Neuron (in vitro differentiated cells): ENCODE results near the gene SLC1A2.

Source experiments
- H2AFZ ChIP-seq: one replicate; pipeline ENCODE4 v1.6.1; 2013; ENCODE audit warnings: low read depth, mild to moderate bottlenecking, inconsistent platforms, low read length, moderate library complexity
- H3K27me3 ChIP-seq: one replicate; pipeline ENCODE4 v1.6.1; 2013; ENCODE audit warnings: low read length; ENCODE audit not compliant: insufficient read depth
- H3K36me3 ChIP-seq: one replicate; pipeline ENCODE4 v1.6.1; 2013; ENCODE audit warnings: low read length; ENCODE audit not compliant: insufficient read depth
- H3K4me1 ChIP-seq: one replicate; pipeline ENCODE4 v1.6.1; 2013; ENCODE audit warnings: low read length; ENCODE audit not compliant: insufficient read depth
- H3K4me3 ChIP-seq: 2 replicates; pipeline ENCODE4 v1.5.1; 2013; ENCODE audit warnings: mild to moderate bottlenecking, low read length, moderate library complexity
- H3K9me3 ChIP-seq: one replicate; pipeline ENCODE4 v1.6.1; 2013; ENCODE audit warnings: low read length

SLC1A2 gene

GRCh38 chr11:35347921-35348331 lies 71.4 kb downstream of the SLC1A2 start:
- H3K9me3 ChIP-seq = no peaks in the 10 kb centered on the region
- no peaks in the 10 kb centered on the region for H3K36me3 ChIP-seq
- peaks cover 8% of the 10 kb centered on the region for H3K4me1 ChIP-seq
- no peak overlapping the region for H2AFZ ChIP-seq
- no peaks in the 10 kb centered on the region for H3K27me3 ChIP-seq
- no peak overlapping the region for H3K4me3 ChIP-seq

DNA sequence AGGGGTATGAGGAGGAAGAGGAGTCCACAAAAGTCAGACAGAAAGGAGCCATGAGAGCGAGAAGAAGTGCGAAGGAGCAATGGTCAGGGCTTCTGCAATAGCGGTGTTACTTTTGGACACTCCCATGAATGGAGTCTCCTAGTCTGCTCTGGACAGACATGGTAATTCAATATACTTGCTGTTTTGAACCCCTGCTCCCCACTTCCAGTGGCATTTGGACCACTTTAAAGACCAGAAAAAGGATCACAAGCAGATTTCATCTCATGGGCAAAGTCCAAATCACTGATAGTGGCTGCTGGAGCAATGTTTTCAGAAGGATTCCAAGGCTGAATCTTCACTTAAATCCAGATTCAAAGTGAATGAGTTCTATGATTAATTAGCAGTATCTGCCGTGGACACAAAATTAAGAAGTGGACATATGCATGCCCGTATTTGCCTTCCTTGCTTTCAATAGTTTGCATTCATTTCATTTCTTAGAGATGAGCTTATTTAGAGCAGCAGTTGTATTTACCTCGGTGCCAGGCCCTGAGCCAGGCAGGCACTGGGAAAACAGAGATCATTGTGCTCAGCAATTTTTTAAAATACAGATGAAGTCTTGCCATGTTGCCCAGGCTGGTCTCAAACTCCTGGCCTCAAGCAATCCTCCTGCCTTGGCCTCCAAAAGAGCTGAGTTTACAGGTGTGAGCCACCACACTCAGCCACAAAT lies 72.0 kb downstream of the SLC1A2 start:
- H3K4me1 ChIP-seq = peaks cover 8% of the 10 kb centered on the region
- H3K27me3 ChIP-seq = no peaks in the 10 kb centered on the region
- H2AFZ ChIP-seq = no peak overlapping the region
- H3K4me3 ChIP-seq = no peak overlapping the region
- no peaks in the 10 kb centered on the region for H3K36me3 ChIP-seq
- no peaks in the 10 kb centered on the region for H3K9me3 ChIP-seq

- peaks cover 8% of the 10 kb centered on the region for H3K4me1 ChIP-seq
- no peaks in the 10 kb centered on the region for H3K36me3 ChIP-seq
- H3K9me3 ChIP-seq = no peaks in the 10 kb centered on the region
- no peaks in the 10 kb centered on the region for H3K27me3 ChIP-seq
- no peak overlapping the region for H3K4me3 ChIP-seq
- H2AFZ ChIP-seq = no peak overlapping the region
Observed at GRCh38 chr11:35346472-35347156, 72.7 kb downstream of the SLC1A2 start.

DNA sequence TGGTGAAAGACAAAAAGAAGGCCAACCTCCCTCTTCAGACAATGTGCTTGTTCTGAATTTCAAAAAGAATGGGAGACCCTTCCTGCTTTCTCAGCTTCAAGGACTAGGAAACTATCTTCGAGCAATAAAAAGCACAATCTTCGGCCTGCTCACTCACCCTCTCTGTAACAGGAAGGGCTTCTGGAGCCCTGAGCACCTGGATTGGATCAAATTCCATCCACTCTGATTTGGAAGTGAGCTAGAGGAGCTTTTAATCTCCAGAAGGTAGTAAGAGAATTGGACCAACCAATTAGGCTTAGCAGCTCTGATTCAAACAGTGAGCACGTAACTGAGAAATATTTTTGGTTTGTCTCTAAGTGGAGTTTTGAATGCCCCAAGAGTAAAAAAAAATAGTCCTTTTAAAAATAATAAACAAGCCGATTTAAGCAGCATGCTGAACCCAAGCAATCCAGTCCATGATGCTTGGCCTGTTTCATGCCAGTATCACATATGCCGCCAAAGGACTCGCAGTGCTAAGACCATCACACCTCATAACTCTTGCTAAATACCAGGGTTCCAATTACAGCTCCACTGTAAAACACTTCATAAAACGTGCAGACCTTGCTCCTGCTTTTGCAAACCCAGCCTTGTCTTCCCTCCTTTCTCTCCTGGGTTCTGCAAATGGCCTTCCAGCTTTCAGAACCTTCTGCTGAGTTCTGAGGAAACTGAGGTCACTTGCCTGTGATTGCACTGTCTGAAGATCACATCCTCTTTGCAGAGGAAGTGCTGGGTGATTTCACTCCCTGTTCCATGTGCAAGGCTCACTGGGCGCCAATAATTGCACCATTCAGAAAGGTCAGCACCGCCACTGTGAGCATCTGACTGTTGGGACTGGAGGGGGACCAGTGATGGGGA lies 74.4 kb downstream of the SLC1A2 start:
- Histone ChIP-seq H3K36me3 (no peaks in the 10 kb centered on the region), H3K27me3 (no peaks in the 10 kb centered on the region), H2AFZ (peak overlapping the region; percentile 20), H3K9me3 (no peaks in the 10 kb centered on the region), H3K4me3 (no peak overlapping the region), H3K4me1 (peaks cover 8% of the 10 kb centered on the region)

DNA sequence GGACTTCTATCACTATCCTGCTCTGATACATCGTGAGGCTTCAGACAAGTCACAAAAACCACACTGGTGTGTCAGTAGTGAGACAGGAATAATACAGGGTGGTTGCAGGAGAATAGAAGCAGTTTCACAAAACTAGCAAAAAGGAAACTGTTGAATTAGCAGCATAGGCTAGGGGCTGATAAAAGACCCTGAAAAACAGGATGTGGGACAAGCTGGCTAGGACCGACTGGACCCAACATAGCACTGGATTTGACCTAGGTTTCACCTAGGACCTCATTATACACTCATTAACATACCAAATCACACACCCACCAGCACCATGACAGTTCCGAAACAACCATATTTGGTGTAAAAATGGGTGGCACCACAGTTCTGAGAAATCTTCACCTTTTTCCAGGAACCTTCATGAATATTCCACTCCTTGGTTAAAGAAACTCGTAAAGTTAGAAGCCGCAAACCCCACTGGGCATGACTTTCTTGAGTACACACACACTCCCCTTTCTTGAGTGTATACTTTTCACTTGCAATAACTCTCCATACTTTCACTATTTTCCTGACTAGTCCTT lies 76.2 kb downstream of the SLC1A2 start:
- no peak overlapping the region for H3K4me3 ChIP-seq
- no peaks in the 10 kb centered on the region for H3K9me3 ChIP-seq
- no peaks in the 10 kb centered on the region for H3K27me3 ChIP-seq
- no peaks in the 10 kb centered on the region for H3K36me3 ChIP-seq
- H3K4me1 ChIP-seq = peaks cover 8% of the 10 kb centered on the region
- no peak overlapping the region for H2AFZ ChIP-seq

DNA sequence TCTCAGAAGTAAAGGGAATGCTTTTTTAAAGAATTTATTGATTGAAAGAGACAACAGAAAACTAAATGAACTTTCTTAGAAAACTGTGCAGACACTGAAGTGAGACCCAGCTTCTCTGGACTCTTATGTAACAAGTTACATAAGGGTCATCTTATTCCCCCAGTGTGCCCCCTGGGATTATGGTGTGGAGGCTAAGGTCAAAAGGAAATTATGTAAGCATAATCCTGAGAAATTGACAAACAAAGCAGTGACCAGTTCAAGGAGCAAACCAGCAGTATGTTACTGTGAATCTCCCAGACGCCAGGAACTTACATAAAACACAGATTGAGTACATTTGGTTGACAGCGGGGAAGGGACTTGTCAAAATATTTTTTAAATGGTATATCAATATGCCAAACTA lies 78.6 kb downstream of the SLC1A2 start:
- Histone ChIP-seq H3K9me3 (no peaks in the 10 kb centered on the region), H2AFZ (no peak overlapping the region), H3K36me3 (no peaks in the 10 kb centered on the region), H3K27me3 (no peaks in the 10 kb centered on the region), H3K4me3 (no peak overlapping the region), H3K4me1 (peaks cover 8% of the 10 kb centered on the region)

- Histone ChIP-seq H3K4me1 (peaks cover 8% of the 10 kb centered on the region), H2AFZ (no peak overlapping the region), H3K36me3 (no peaks in the 10 kb centered on the region), H3K4me3 (no peak overlapping the region), H3K9me3 (no peaks in the 10 kb centered on the region), H3K27me3 (no peaks in the 10 kb centered on the region)
Observed at GRCh38 chr11:35340071-35340470, 79.3 kb downstream of the SLC1A2 start.

- Histone ChIP-seq H3K4me3 (no peak overlapping the region), H3K36me3 (no peaks in the 10 kb centered on the region), H3K9me3 (no peaks in the 10 kb centered on the region), H3K27me3 (no peaks in the 10 kb centered on the region), H3K4me1 (no peaks in the 10 kb centered on the region), H2AFZ (no peak overlapping the region)
Observed at GRCh38 chr11:35338921-35339320, 80.4 kb downstream of the SLC1A2 start.

DNA sequence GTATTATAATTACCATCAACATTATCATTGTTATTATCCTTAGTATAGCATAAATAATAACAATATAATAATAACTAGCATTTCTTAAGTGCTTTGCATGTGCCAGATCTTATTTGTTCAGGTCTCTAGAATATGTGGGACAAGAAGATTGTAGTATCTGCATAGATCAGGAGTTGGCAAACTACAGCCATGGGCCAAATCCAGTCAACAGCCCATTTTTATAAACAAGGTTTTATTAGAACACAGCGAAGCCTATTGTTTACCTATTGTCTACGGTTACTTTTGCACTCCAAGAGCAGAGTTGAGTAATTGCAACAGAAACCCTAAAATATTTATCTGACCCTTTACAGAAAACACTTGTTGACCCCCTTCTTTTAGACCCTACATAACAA lies 81.4 kb downstream of the SLC1A2 start:
- H3K27me3 ChIP-seq = no peaks in the 10 kb centered on the region
- H3K4me1 ChIP-seq = no peaks in the 10 kb centered on the region

DNA sequence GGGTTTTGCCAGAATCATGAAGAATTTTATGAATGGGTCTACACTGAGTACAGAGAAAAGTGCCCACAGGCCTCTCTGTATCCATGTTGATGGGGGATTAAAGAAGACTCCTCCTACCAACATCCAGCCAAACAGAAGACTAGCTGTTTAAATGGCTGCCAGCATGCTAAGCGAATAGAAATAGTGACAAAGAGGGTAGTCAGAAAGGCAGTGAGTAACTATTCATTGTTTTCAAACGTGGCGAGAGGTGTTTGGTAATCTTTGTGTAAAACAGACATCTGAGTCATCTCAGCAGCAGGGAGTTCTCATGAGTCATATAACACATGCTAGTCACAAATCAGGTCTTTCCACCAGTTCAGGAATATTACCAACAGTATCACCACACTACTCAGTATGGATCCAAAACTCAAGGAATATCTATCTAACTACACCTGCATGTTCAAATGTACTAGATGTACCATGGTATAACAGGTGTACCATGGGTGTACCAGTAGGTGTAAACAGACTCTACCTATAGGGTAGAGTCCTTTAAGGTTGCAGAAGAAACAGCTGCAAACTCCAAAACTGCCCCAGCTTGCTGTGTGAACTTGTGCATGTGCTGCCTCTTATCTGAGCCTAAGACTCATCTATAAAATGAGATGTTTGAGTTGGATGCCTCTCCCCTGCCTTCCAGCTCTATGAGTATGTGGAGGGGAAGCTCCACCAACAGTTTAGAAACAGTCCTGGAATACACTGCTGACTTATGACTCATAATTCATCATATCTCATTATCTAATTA lies 82.0 kb downstream of the SLC1A2 start:
- Histone ChIP-seq H3K4me1 (no peaks in the 10 kb centered on the region), H3K9me3 (no peaks in the 10 kb centered on the region), H3K27me3 (no peaks in the 10 kb centered on the region), H3K36me3 (no peaks in the 10 kb centered on the region), H2AFZ (no peak overlapping the region), H3K4me3 (no peak overlapping the region)

More for the DNA sequence above, 81.4 kb downstream of the SLC1A2 start:
- H3K4me3 ChIP-seq = no peak overlapping the region
- H2AFZ ChIP-seq = no peak overlapping the region
- no peaks in the 10 kb centered on the region for H3K9me3 ChIP-seq
- no peaks in the 10 kb centered on the region for H3K36me3 ChIP-seq

- no peak overlapping the region for H2AFZ ChIP-seq
- H3K36me3 ChIP-seq = no peaks in the 10 kb centered on the region
- H3K9me3 ChIP-seq = no peaks in the 10 kb centered on the region
- H3K4me3 ChIP-seq = no peak overlapping the region
- H3K27me3 ChIP-seq = no peaks in the 10 kb centered on the region
- H3K4me1 ChIP-seq = no peaks in the 10 kb centered on the region
Observed at GRCh38 chr11:35336726-35337125, 82.6 kb downstream of the SLC1A2 start.

- Histone ChIP-seq H3K4me3 (no peak overlapping the region), H3K36me3 (no peaks in the 10 kb centered on the region), H3K9me3 (no peaks in the 10 kb centered on the region), H3K4me1 (no peaks in the 10 kb centered on the region), H3K27me3 (no peaks in the 10 kb centered on the region), H2AFZ (no peak overlapping the region)
Observed at GRCh38 chr11:35335226-35335625, 84.1 kb downstream of the SLC1A2 start.
